H9 (cell line): ENCODE results near the gene CALN1. TPM values are rescaled to one million over a fixed set of nuclear protein-coding genes. Genes with fewer than 3 reads are reported as not detected.

Experiments used
- DNase-seq: peaks from one replicate; pipeline ENCODE4 v3.0.0-alpha.2; 2017
- H2AFZ ChIP-seq: one replicate; pipeline ENCODE4 v1.6.1; 2013; ENCODE audit warnings: mild to moderate bottlenecking, low read length, control low read depth, moderate library complexity
- H2AK5ac ChIP-seq: 2 replicates; pipeline ENCODE4 v1.6.1; 2013; ENCODE audit warnings: low read length, control low read depth, mixed read lengths; ENCODE audit not compliant: insufficient read length
- H2BK120ac ChIP-seq: one replicate; pipeline ENCODE4 v1.6.1; 2013; ENCODE audit warnings: low read depth, mild to moderate bottlenecking, low read length, control low read depth, inconsistent platforms; ENCODE audit not compliant: poor library complexity, severe bottlenecking
- H2BK12ac ChIP-seq: 2 replicates; pipeline ENCODE4 v1.6.1; 2013; ENCODE audit warnings: low read length, control low read depth, mixed read lengths, low read depth; ENCODE audit not compliant: insufficient read length
- H2BK15ac ChIP-seq: 2 replicates; pipeline ENCODE4 v1.6.1; 2013; ENCODE audit warnings: low read depth, low read length, control low read depth
- H2BK20ac ChIP-seq: one replicate; pipeline ENCODE4 v1.6.1; 2013; ENCODE audit warnings: low read depth, mild to moderate bottlenecking, low read length, control low read depth, inconsistent platforms; ENCODE audit not compliant: poor library complexity, severe bottlenecking
- H2BK5ac ChIP-seq: 2 replicates; pipeline ENCODE4 v1.6.1; 2013; ENCODE audit warnings: low read length, control low read depth, mixed read lengths; ENCODE audit not compliant: insufficient read length
- H3K14ac ChIP-seq: 2 replicates; pipeline ENCODE4 v1.6.1; 2013; ENCODE audit warnings: low read length, control low read depth; ENCODE audit not compliant: insufficient read depth
- H3K18ac ChIP-seq: 2 replicates; pipeline ENCODE4 v1.6.1; 2013; ENCODE audit warnings: low read depth, mild to moderate bottlenecking, mixed read lengths, low read length, control low read depth; ENCODE audit not compliant: insufficient read length
- H3K23ac ChIP-seq: 2 replicates; pipeline ENCODE4 v1.6.1; 2013; ENCODE audit warnings: low read length, control low read depth, mixed read lengths, low read depth; ENCODE audit not compliant: insufficient read length
- H3K23me2 ChIP-seq: 2 replicates; pipeline ENCODE4 v1.6.1; 2013; ENCODE audit warnings: low read depth, mild to moderate bottlenecking, mixed read lengths, low read length, control low read depth; ENCODE audit not compliant: insufficient read length, poor library complexity, severe bottlenecking
- H3K27ac ChIP-seq: 2 replicates; pipeline ENCODE4 v1.5.1; 2013; ENCODE audit warnings: low read length, control low read depth, mixed read lengths, low read depth; ENCODE audit not compliant: insufficient read length
- H3K27me3 ChIP-seq: 2 replicates; pipeline ENCODE4 v1.6.1; 2013; ENCODE audit warnings: low read length, control low read depth, inconsistent platforms; ENCODE audit not compliant: insufficient read depth
- H3K4ac ChIP-seq: 2 replicates; pipeline ENCODE4 v1.6.1; 2013; ENCODE audit warnings: low read depth, mild to moderate bottlenecking, control low read depth, inconsistent platforms, low read length, moderate library complexity
- H3K4me1 ChIP-seq: 2 replicates; pipeline ENCODE4 v1.6.1; 2013; ENCODE audit warnings: low read length, control low read depth, inconsistent platforms; ENCODE audit not compliant: insufficient read depth
- H3K4me2 ChIP-seq: 2 replicates; pipeline ENCODE4 v1.6.1; 2013; ENCODE audit warnings: low read length, control low read depth, mixed read lengths; ENCODE audit not compliant: insufficient read length, insufficient read depth
- H3K56ac ChIP-seq: 2 replicates; pipeline ENCODE4 v1.6.1; 2013; ENCODE audit warnings: low read depth, mild to moderate bottlenecking, mixed read lengths, low read length, control low read depth; ENCODE audit not compliant: insufficient read length
- H3K79me1 ChIP-seq: 2 replicates; pipeline ENCODE4 v1.6.1; 2013; ENCODE audit warnings: low read depth, mild to moderate bottlenecking, moderate library complexity, low read length, control low read depth, inconsistent platforms; ENCODE audit not compliant: insufficient read depth, poor library complexity, severe bottlenecking
- H3K79me2 ChIP-seq: 2 replicates; pipeline ENCODE4 v1.6.1; 2013; ENCODE audit warnings: low read length, control low read depth, inconsistent platforms; ENCODE audit not compliant: insufficient read depth
- H3K9ac ChIP-seq: 2 replicates; pipeline ENCODE4 v1.6.1; 2013; ENCODE audit warnings: low read length, control low read depth, mixed read lengths; ENCODE audit not compliant: insufficient read length; ENCODE audit errors: extremely low read depth
- H3K9me3 ChIP-seq: one replicate; pipeline ENCODE4 v1.6.1; 2013; ENCODE audit warnings: low read depth, low read length, inconsistent platforms; ENCODE audit not compliant: control insufficient read depth
- H3T11ph ChIP-seq: one replicate; pipeline ENCODE4 v1.6.1; 2013; ENCODE audit warnings: mild to moderate bottlenecking, low read length, control low read depth, inconsistent platforms
- H4K20me1 ChIP-seq: one replicate; pipeline ENCODE4 v1.6.1; 2013; ENCODE audit not compliant: control insufficient read depth, insufficient read length, insufficient read depth
- H4K5ac ChIP-seq: 2 replicates; pipeline ENCODE4 v1.6.1; 2013; ENCODE audit warnings: low read depth, mild to moderate bottlenecking, mixed read lengths, low read length, control low read depth; ENCODE audit not compliant: insufficient read length
- H4K8ac ChIP-seq: replicated peaks from 2 replicates; pipeline ENCODE4 v1.6.1; 2013; ENCODE audit warnings: low read length, control low read depth, mixed read lengths, low read depth; ENCODE audit not compliant: insufficient read length
- H4K91ac ChIP-seq: 2 replicates; pipeline ENCODE4 v1.6.1; 2013; ENCODE audit warnings: low read depth, mild to moderate bottlenecking, moderate library complexity, mixed read lengths, low read length, control low read depth; ENCODE audit not compliant: insufficient read length
- H3K27ac Mint-ChIP-seq, 3 experiments: 2 replicates in 2 of 3; 3 replicates in 1 of 3; pipeline ENCODE4 v1.8.0; 2020 to 2021; ENCODE audit warnings: mixed read lengths in 3 of 3, mild to moderate bottlenecking in 1 of 3, moderate library complexity in 1 of 3
- H3K27me3 Mint-ChIP-seq: 2 replicates; pipeline ENCODE4 v1.8.0; 2021; ENCODE audit warnings: low read depth, mild to moderate bottlenecking, moderate library complexity, mixed read lengths
- H3K36me3 Mint-ChIP-seq, 3 experiments: 2 replicates in 2 of 3; 3 replicates in 1 of 3; pipeline ENCODE4 v1.8.0; 2020 to 2021; ENCODE audit warnings: low read depth in 3 of 3, mixed read lengths in 3 of 3; ENCODE audit not compliant: insufficient read depth in 1 of 3
- H3K4me1 Mint-ChIP-seq, 2 experiments: 2 replicates each; pipeline ENCODE4 v1.8.0; 2020; ENCODE audit warnings: mixed read lengths in 2 of 2
- H3K4me3 Mint-ChIP-seq, 2 experiments: 2 replicates in 1 of 2; 3 replicates in 1 of 2; pipeline ENCODE4 v1.8.0; 2020 to 2021; ENCODE audit warnings: mild to moderate bottlenecking in 2 of 2, mixed read lengths in 2 of 2, moderate library complexity in 1 of 2
- H3K9me3 Mint-ChIP-seq, 2 experiments: 2 replicates in 1 of 2; 3 replicates in 1 of 2; pipeline ENCODE4 v1.8.0; 2020; ENCODE audit warnings: mild to moderate bottlenecking in 2 of 2, mixed read lengths in 2 of 2, moderate library complexity in 1 of 2
- CTCF ChIP-seq: fragments of 200-600 bp; sonication (generic); conservative IDR thresholded peaks from 3 replicates; pipeline ENCODE4 v1.8.0; 2021; ENCODE audit warnings: antibody characterized with exemption, mild to moderate bottlenecking
- WGBS: extraction: QIAGEN DNeasy Blood & Tissue Kit; methylation state at CpG from one replicate; pipeline ENCODE4 v1.1.7; 2013; ENCODE audit warnings: missing lambda C conversion rate, low lambda C conversion rate, mixed read lengths; ENCODE audit not compliant: insufficient read length; ENCODE audit errors: extremely low coverage; 5-methylcytosine and 5-hydroxymethylcytosine counted together
- total RNA-seq: library from RNA; stranded (reverse); gene quantifications from 2 replicates; pipeline ENCODE4 v1.2.1, GENCODE V29; 2021

CALN1 gene
- total RNA-seq, 1 experiment from 2014 or later: 2.8 TPM

GRCh38 chr7:72055426-72055825 lies 356.7 kb downstream of the CALN1 start:
- no peak overlapping the region for H4K8ac ChIP-seq

More at GRCh38 chr7:72055426-72055825, 356.7 kb downstream of the CALN1 start:
- TF ChIP-seq CTCF: no peak
- H3K4me1 ChIP-seq: no peaks in the 10 kb centered on the region
- H4K20me1 ChIP-seq: no peaks in the 10 kb centered on the region
- no peak overlapping the region for H2BK15ac ChIP-seq
- H2BK5ac ChIP-seq: no peak overlapping the region
- H4K91ac ChIP-seq: no peak overlapping the region
- H3K27ac ChIP-seq: no peak overlapping the region
- H2BK12ac ChIP-seq: no peak overlapping the region
- no peak overlapping the region for H2AFZ ChIP-seq
- no peaks in the 10 kb centered on the region for H3K27me3 ChIP-seq
- Mint-ChIP-seq H3K27ac (no peak overlapping the region), H3K4me1 (no peaks in the 10 kb centered on the region), H3K9me3 (peaks cover 0 to 4% of the 10 kb centered on the region in 2 experiments; a peak in 1 of 5 replicates), H3K4me3 (no peak overlapping the region), H3K36me3 (no peaks in the 10 kb centered on the region; a peak in 1 of 7 replicates), H3K27me3 (no peaks in the 10 kb centered on the region)
- H3K14ac ChIP-seq: no peak overlapping the region
- H3K23me2 ChIP-seq: no peaks in the 10 kb centered on the region
- H3K23ac ChIP-seq: no peak overlapping the region
- no peaks in the 10 kb centered on the region for H3K79me1 ChIP-seq
- H3T11ph ChIP-seq: no peak overlapping the region
- H2BK20ac ChIP-seq: no peak overlapping the region
- H3K4ac ChIP-seq: no peak overlapping the region
- no peak overlapping the region for H3K18ac ChIP-seq
- H3K9ac ChIP-seq: no peak overlapping the region
- H4K5ac ChIP-seq: no peak overlapping the region
- H3K79me2 ChIP-seq: no peaks in the 10 kb centered on the region
- WGBS: no CpG with 5 or more reads among the region's 2 CpGs
- no peak overlapping the region for H3K56ac ChIP-seq
- no peak overlapping the region for H3K4me2 ChIP-seq
- no peaks in the 10 kb centered on the region for H3K9me3 ChIP-seq
- no peak overlapping the region for H2BK120ac ChIP-seq
- no peak for DNase-seq
- no peak overlapping the region for H2AK5ac ChIP-seq
